Neural cell (in vitro differentiated cells): ENCODE data around the gene INMT.

Experiments
- CTCF ChIP-seq: fragments of 450-650 bp; IDR thresholded peaks from 2 replicates; pipeline ENCODE4 v1.5.1; 2014; ENCODE audit warnings: antibody characterized with exemption, mild to moderate bottlenecking, moderate library complexity; ENCODE audit not compliant: poor library complexity, severe bottlenecking
- EP300 ChIP-seq: fragments of 450-650 bp; conservative IDR thresholded peaks from 2 replicates; pipeline ENCODE4 v1.6.1; 2014; ENCODE audit warnings: antibody characterized with exemption, mild to moderate bottlenecking, moderate library complexity; ENCODE audit not compliant: poor library complexity, severe bottlenecking
- EZH2 ChIP-seq: fragments of 200-600, 300-800 bp; shearing (Covaris generic), sonication (generic); IDR thresholded peaks from 2 replicates; pipeline ENCODE4 v1.6.1; 2014; ENCODE audit warnings: antibody characterized with exemption, low read length, borderline replicate concordance, mild to moderate bottlenecking; ENCODE audit not compliant: insufficient read depth, poor library complexity, severe bottlenecking
- POLR2AphosphoS5 ChIP-seq: IDR thresholded peaks from 2 replicates; pipeline ENCODE4 v1.6.1; 2012
- RAD21 ChIP-seq: fragments of 450-650 bp; conservative IDR thresholded peaks from 2 replicates; pipeline ENCODE4 v1.6.1; 2014; ENCODE audit warnings: antibody characterized with exemption, mild to moderate bottlenecking, moderate library complexity

DNA sequence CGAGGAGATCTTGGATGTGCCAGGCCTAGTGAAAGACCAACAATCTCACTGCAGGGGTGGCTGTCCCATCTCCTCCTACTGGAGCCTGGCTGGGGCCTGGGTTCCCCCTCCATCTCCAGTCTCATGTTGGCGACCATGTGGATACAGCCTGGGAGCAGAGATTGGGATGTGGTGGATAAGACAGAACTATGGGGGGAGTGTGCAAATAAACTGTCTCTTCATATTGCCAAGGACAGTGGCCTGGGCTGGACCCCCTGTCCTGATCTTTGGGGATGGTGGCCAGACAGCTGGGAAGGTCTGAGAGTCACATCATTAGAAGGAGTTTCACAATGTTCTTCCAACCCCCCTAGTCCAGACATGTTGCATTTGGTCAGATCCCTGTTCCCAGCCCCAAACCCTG is 13.5 kb downstream of the INMT start:
- TF ChIP-seq CTCF = no peak
- no peak for TF ChIP-seq POLR2AphosphoS5
- no peak for TF ChIP-seq RAD21
- no peak for TF ChIP-seq EP300
- no peak for TF ChIP-seq EZH2
